Measurements from ENCODE around the gene MARCHF10.
"Not testable (repeated sequence)": the region's sequence is repeated elsewhere in the genome, so short reads cannot be mapped to it uniquely, and the experiment has no call there.

Gene MARCHF10

DNA sequence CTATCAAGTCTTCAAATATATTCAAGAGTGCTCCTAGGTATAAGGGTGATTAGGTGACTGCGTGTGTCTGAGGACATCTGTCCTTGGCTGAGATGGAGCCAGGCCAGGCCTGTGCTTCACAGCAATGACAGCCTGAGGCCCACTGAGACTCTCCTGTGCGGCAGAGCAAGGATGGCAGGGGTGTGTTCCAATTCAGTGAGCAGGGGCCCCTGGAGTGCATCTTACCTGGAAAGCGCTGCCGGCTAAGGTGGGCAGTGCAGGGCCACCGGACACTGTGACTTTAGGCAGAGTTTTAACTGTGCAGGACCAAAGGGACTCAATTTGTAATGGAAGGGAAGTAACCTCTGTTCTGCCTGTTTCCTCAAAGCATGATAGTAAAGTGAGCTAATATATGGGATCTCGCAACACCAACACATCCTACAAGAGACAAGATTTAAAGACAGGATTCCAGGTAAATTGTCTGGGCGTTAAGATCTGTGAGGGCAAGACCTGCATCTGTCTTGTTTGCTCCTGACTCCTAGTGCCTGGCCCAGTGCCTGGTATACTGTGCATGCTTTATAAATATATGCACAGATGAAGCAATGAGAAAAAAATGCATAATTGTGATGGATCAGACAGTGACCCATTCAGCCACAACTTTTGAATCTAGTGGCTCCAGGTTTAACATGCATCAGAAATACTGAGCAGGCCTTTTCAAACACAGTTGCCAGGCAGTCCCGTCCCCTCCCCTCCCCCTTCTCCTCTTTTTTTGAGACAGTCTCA, 93.9 kb downstream of the MARCHF10 start:
- no peak for DNase-seq

GRCh38 chr17:62713086-62713881, 94.8 kb downstream of the MARCHF10 start:
- no peak for DNase-seq

DNA sequence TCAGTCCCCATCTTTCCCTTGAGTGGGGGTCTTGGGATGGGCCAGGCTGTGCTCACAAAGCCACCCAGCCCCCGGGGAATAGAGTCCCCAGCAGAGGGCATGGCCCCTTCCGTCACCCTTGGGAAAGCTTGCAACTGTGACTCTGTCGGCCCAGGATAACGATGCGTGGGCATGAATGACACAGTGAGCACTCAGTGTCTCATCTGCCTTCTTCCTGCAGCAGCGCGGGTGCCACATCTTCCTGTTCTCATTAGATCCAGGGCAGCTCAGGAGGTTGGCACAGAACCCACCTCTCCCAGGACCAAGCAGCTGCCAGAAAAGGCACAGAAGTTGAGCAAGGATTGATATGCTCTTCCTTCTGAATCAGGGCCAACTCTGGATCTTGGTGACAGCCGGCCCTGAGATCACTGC, 95.9 kb downstream of the MARCHF10 start:
- no peak for DNase-seq

DNA sequence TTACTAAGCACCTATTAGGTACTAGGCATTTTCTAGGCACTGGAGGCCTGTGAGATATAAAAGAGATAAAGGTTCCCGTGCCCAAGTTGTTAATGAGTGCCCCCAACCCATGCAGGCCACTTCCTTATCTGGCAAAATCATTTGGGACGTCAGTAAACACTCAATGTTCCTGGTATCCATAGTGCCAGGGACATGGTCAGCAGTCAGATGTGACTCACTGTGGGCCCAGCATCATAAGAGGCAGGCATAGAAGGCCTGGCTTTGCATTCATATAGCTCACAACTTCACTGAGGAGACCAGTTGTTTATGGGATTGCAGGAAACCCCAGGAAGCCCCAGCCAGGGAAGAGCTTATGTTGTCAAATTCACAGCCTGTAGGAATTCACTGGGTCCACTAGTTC, 99.5 kb downstream of the MARCHF10 start:
- no peak for DNase-seq

DNA sequence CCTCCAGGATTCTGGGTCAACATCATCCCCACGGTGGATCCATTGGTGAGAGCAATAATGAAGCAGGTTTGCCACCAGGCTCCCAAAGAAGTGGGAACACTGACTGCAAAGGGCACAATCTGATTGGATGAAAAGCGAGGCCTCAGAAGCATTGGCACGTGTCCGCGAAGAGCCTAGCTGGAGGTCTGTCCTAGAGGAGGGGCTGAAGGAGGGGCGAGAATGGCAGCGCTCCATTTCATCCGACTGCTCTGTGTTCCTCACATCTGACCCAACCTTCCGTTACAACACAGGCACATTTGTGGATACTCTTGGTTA, 100.7 kb downstream of the MARCHF10 start:
- DNase-seq, result no peak

- DNase-seq, result no peak
These were observed 101.3 kb downstream of the MARCHF10 start for GRCh38 chr17:62706598-62707424.

DNA sequence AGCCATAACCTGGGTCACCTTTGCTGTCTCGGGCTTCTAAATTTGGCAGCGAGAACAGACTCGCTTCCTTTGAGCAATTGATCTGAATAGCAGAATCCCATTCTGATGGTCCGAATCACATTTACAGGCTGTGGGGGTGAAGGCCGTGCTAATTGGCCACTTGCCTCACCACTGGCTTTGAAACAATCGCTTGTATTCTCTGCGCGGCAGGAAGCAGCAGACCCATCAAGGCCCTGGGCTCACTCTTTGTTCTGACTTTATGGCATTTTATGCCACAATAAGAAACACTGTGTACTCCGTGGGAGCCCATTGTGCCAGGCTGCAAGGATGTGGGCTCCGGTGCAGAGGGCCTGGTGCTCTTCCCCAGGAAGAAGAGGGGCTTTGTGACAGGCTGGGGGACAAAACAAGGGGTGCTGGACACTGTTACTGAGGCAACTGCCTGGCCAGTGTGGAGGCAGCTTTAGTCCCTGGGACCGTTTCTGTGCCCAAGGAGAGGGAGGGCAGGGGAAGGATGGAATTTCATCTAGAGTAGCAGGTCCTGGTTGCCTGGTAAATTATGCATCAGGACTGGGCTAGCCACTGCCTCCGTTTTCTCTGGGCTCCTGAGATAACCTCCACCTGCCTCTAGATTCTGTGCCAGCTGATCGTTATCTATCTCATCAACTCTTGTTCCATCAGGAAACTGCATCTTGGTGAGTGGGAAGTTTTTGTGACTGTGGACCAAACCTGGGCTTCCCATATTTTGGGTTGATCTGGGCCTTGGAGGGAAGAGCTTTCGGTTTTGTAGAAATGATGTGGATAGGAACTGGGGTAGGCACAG, 102.1 kb downstream of the MARCHF10 start:
- DNase-seq, result no peak

DNA sequence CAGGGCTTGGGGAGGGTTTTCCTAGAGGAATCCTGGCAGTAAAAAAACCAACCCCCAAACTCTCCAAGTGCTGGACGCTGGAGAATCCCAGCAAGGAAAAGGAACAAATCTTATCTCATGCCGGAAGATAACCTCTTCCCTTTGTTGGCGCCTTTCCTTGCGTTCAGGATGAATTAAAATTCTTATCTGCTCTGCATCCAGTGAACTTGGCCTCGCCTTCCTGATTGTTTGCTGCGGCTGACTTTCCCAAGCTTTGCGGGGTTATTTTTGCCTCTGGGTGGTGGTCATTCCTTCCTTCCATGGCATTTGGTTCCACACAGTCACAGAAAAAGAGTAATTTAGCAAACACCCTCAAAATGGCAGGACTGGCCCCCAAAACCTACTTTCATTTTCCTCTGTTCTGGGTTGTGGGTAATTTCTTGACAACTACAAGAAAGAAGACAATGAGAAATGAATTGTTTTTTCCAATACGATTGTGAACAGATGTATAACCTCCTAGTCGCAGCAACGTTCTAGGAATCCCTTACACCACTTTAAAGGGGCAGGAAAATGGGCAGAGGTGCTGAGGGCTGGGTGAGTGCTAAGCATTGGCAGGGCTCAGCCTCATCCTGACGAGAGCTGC, 102.8 kb downstream of the MARCHF10 start:
- DNase-seq, result no peak

- no peak for DNase-seq
These were observed 103.6 kb downstream of the MARCHF10 start for GRCh38 chr17:62704381-62704971.

GRCh38 chr17:62703776-62704380, 104.2 kb downstream of the MARCHF10 start:
- DNase-seq, result peak; percentile 28

DNA sequence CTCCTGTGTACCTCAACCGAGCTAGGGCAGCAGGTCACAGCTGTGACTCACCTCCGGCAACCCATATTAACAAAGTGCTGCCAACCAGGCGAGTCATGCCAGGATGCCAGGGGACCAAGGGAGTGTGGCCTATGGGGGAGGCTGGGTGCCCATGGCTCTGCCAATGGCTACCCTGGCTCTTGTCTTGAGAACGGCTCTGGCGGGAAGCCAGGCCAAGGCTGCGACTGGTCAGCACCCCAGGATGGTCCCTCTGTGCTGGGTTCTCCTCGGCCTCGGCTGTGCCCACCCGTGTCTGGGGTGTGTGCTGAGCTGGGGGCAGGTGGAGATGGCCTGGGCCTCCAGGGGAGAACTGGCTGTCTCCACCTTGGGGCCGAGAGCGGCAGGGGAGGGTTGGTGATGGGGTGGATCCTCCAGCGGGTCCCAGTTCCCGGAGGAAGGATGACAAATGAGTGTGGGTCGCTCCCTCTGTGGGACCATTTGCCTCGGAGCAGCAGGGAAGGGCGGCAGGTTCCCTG, 104.8 kb downstream of the MARCHF10 start:
- no peak for DNase-seq

GRCh38 chr17:62702746-62703260, 105.3 kb downstream of the MARCHF10 start:
- DNase-seq, result no peak

DNA sequence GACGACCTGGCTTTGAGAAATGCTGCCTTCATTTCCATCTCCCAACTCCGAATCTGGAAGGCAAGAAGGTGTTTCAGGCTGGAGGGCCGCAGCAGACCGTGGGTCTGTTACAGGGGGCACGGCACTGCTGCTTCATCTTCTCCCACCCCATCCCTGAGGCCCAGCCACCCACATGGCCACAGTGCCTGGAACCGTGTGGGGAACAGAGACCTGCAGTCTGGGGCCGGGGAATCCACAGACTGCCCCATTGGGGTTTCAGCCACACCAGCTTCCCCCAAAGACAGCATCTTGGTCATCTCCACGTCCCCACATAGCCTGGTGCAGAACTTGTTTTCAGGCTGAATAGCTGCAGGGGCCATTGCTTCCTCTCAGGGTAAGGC, 106.4 kb downstream of the MARCHF10 start:
- DNase-seq, result no peak

GRCh38 chr17:62700964-62701705, 107.0 kb downstream of the MARCHF10 start:
- DNase-seq, result no peak

DNA sequence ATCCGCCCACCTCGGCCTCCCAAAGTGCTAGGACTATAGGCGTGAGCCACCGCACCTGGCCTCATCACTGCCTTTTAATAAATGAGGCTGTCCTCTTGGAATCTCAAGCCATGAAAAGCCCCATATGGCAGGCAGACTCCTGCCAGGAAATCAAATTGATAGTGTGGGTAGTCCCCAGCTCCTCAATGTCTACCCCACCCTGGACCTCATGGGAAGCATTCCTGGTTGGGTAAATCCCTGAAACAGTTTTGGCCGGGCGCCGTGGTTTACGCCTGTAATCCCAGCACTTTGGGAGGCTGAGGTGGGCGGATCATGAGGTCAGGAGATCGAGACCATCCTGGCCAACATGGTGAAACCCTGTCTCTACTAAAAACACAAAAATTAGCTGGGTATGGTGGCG, 109.7 kb downstream of the MARCHF10 start:
- peak; percentile 58 for DNase-seq

GRCh38 chr17:62696726-62697490, 111.2 kb downstream of the MARCHF10 start:
- DNase-seq, result no peak

DNA sequence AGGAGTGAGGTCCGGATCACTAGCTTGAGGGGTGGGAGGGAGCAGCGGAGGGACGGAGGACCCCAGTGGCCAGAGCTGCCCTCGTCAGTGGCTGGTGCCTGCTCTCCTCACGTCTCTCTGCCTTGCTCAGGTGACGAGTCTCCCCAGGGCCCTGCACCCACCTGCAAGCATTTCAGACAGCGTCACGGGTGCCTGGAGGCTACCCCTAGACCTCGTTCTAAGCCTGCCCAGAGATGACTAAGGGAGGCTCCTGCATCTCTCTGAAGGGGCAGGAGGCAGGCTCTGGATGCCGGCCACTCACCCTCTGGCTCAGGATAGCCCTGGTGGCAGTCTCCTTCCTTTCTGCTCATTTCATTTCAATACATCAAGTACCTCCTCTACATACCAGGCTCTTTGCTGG, 111.9 kb downstream of the MARCHF10 start:
- DNase-seq, result no peak

DNA sequence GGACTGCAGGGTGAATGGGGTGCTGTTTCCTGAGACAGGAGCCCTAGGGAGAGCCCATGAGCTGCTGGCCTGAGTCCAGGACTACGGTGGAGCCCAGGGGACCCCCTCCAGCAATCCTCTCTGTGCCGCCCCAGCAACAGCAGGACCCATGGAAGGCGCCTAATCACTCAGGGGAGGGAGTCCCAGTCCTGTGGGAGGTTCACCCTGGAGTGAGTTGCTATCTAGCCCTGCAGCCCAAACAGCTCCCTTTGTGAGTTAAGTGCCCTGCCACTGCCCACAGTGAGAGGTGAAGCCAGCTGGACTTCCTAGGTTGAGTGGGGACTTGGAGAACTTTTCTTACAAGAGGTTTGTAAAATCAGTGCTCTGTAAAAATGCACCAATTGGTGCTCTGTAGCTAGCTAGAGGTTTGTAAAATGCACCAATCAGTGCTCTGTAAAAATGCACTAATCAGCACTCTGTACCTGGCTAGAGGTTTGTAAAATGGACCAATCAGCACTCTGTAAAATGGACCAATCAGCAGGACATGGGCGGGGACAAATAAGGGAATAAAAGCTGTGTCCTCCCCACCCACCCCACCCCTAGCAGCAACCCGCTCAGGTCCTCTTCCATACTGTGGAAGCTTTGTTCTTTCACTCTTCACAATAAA, 112.9 kb downstream of the MARCHF10 start:
- DNase-seq, result not testable (repeated sequence)
